Naive thymus-derived CD8-positive, alpha-beta T cell (primary cell): ENCODE measurements around the gene LIPC. TPM values are rescaled to one million over a fixed set of nuclear protein-coding genes. Genes with fewer than 3 reads are reported as not detected.
A peak's percentile ranks its signal among the peaks of the same experiment; 100 is the strongest.

Experiments
- ATAC-seq, 2 donors: fragments of 150-1000 bp; cut with Tn5 transposase in 1 of 2; sonication (Bioruptor Pico), chemical (Tn5 transposase) in 1 of 2; 1 replicate in 1 of 2; 2 replicates in 1 of 2; pipeline ENCODE4 v1.10.0; 2021; ENCODE audit warnings: mild to moderate bottlenecking in 2 of 2, moderate library complexity in 2 of 2
- POLR2A ChIA-PET: fragments of 350-600 bp; sonication (Branson Sonifier 250); formaldehyde crosslinking; loops from one replicate; lab custom pipeline; 2021; ENCODE audit warnings: antibody characterized with exemption; lab: Charles Lee
- DNase-seq, 10 donors: peaks; one replicate each; pipeline versions ENCODE4 v3.0.0 to v3.0.0-alpha.2; 2020 to 2022
- H3K27ac Mint-ChIP-seq, 10 donors: one replicate each; pipeline ENCODE4 v1.8.0; 2020 to 2022; ENCODE audit warnings: mild to moderate bottlenecking in 10 of 10, mixed read lengths in 10 of 10, moderate library complexity in 4 of 10, inconsistent platforms in 1 of 10
- H3K27me3 Mint-ChIP-seq, 5 donors: one replicate each; pipeline ENCODE4 v1.8.0; 2021 to 2022; ENCODE audit warnings: mixed read lengths in 5 of 5
- H3K36me3 Mint-ChIP-seq, 3 donors: one replicate each; pipeline ENCODE4 v1.8.0; 2020 to 2022; ENCODE audit warnings: mixed read lengths in 3 of 3, mild to moderate bottlenecking in 2 of 3, inconsistent platforms in 1 of 3
- H3K4me1 Mint-ChIP-seq, 4 donors: one replicate each; pipeline ENCODE4 v1.8.0; 2021 to 2022; ENCODE audit warnings: mixed read lengths in 4 of 4
- H3K4me3 Mint-ChIP-seq, 10 donors: one replicate each; pipeline ENCODE4 v1.8.0; 2020 to 2022; ENCODE audit warnings: mild to moderate bottlenecking in 10 of 10, mixed read lengths in 10 of 10, moderate library complexity in 6 of 10, inconsistent platforms in 1 of 10
- H3K9me3 Mint-ChIP-seq, 9 donors: one replicate each; pipeline ENCODE4 v1.8.0; 2020 to 2022; ENCODE audit warnings: mixed read lengths in 9 of 9, mild to moderate bottlenecking in 3 of 9, inconsistent platforms in 1 of 9, moderate library complexity in 1 of 9
- polyA plus RNA-seq, 3 donors: library from polyadenylated mRNA; unstranded; fragments of 300-500 nt; fragmentation: Illumina TruSeq; gene quantifications; one replicate each; pipeline ENCODE4 v1.2.3, GENCODE V29; 2021
- total RNA-seq, 8 experiments: library from RNA in 2 of 8; stranded (reverse) in 2 of 8; gene quantifications; one replicate each; pipeline ENCODE4 v1.2.3 and lab custom pipeline; 2021 to 2026

The LIPC gene
- 1 to 10 TPM; 4.2 to 4.4 TPM for total RNA-seq
- polyA plus RNA-seq, result 1 to 10 TPM in 1 of 3 donors, under 1 TPM in 2; 0.64 to 2.9 (median 0.69) TPM
- 0.42 to 6.1 (median 1.1) reads per million in 6 experiments for total RNA-seq (lab: John Stamatoyannopoulos, UW)

- DNase-seq (no peak), ATAC-seq (no peak)
- peak within 1 kb of the TSS in 2 of 10 donors; percentile 17 to 38 for H3K27ac Mint-ChIP-seq
- POLR2A ChIA-PET, result interaction anchor here (0.6 kb wide), 1 partner anchor 294 kb away, joined by 3 read pairs; no protein-coding TSS in a partner anchor
- no peaks in the 10 kb centered on the region for H3K27me3 Mint-ChIP-seq
- H3K9me3 Mint-ChIP-seq, result no peaks in the 10 kb centered on the region
- peaks cover 0 to 28% (median 0%) of the 10 kb centered on the region in 3 donors for H3K36me3 Mint-ChIP-seq
- no peak within 1 kb of the TSS for H3K4me3 Mint-ChIP-seq
- H3K4me1 Mint-ChIP-seq, result peaks cover 0 to under 1% (median 0%) of the 10 kb centered on the region in 4 donors
Observed at GRCh38 chr15:58431221-58432149, at the start of gene LIPC. TSS of gene LIPC (plus strand) at chr15:58431991. CDS start at chr15:58432033, 42 bp downstream.

- ATAC-seq (peak in 1 of 2 donors; percentile 61), DNase-seq (no peak)
- peaks cover 0 to 6% (median 0%) of the 10 kb centered on the region in 4 donors for H3K4me1 Mint-ChIP-seq
- H3K36me3 Mint-ChIP-seq, result no peaks in the 10 kb centered on the region
- peaks cover 0 to 1% (median 0%) of the 10 kb centered on the region in 5 donors for H3K27me3 Mint-ChIP-seq
- POLR2A ChIA-PET, result no interaction called here
- H3K9me3 Mint-ChIP-seq, result no peaks in the 10 kb centered on the region
- no peak overlapping the region for H3K4me3 Mint-ChIP-seq
- H3K27ac Mint-ChIP-seq, result peak overlapping the region in 4 of 10 donors; percentile 7 to 50 (median 9)
Observed at GRCh38 chr15:58383876-58384275, 47.9 kb upstream of the LIPC start.

GRCh38 chr15:58384667-58385066 is 47.1 kb upstream of the LIPC start:
- no peak for DNase-seq
- POLR2A ChIA-PET, result no interaction called here

GRCh38 chr15:58386081-58386480 is 45.7 kb upstream of the LIPC start:
- H3K27me3 Mint-ChIP-seq, result peaks cover 0 to 1% (median 0%) of the 10 kb centered on the region in 5 donors
- peaks cover 0 to 8% (median 0%) of the 10 kb centered on the region in 4 donors for H3K4me1 Mint-ChIP-seq
- POLR2A ChIA-PET, result no interaction called here
- no peaks in the 10 kb centered on the region for H3K36me3 Mint-ChIP-seq
- H3K9me3 Mint-ChIP-seq, result no peaks in the 10 kb centered on the region
- DNase-seq (no peak), ATAC-seq (no peak)
- no peak overlapping the region for H3K4me3 Mint-ChIP-seq
- no peak overlapping the region for H3K27ac Mint-ChIP-seq

More at GRCh38 chr15:58384667-58385066, 47.1 kb upstream of the LIPC start:
- Mint-ChIP-seq H3K9me3 (no peaks in the 10 kb centered on the region), H3K4me1 (peaks cover 0 to 8% (median 0%) of the 10 kb centered on the region in 4 donors), H3K27ac (no peak overlapping the region), H3K4me3 (no peak overlapping the region), H3K36me3 (no peaks in the 10 kb centered on the region), H3K27me3 (peaks cover 0 to 1% (median 0%) of the 10 kb centered on the region in 5 donors)
- no peak for ATAC-seq

- DNase-seq (no peak), ATAC-seq (no peak)
- POLR2A ChIA-PET, result no interaction called here
- Mint-ChIP-seq H3K36me3 (no peaks in the 10 kb centered on the region), H3K4me1 (peaks cover 0 to 8% (median 0%) of the 10 kb centered on the region in 4 donors), H3K9me3 (no peaks in the 10 kb centered on the region), H3K27me3 (peaks cover 0 to 1% (median 0%) of the 10 kb centered on the region in 5 donors), H3K27ac (no peak overlapping the region), H3K4me3 (no peak overlapping the region)
Observed at GRCh38 chr15:58386641-58387040, 45.1 kb upstream of the LIPC start.

GRCh38 chr15:58387130-58387529 is 44.7 kb upstream of the LIPC start:
- Mint-ChIP-seq H3K27me3 (peaks cover 0 to 1% (median 0%) of the 10 kb centered on the region in 5 donors), H3K27ac (no peak overlapping the region), H3K9me3 (no peaks in the 10 kb centered on the region), H3K36me3 (no peaks in the 10 kb centered on the region), H3K4me1 (peaks cover 0 to 8% (median 0%) of the 10 kb centered on the region in 4 donors), H3K4me3 (no peak overlapping the region)
- POLR2A ChIA-PET, result no interaction called here
- ATAC-seq (no peak), DNase-seq (no peak)

GRCh38 chr15:58388211-58388610 is 43.6 kb upstream of the LIPC start:
- no peak overlapping the region for H3K4me3 Mint-ChIP-seq
- H3K4me1 Mint-ChIP-seq, result peaks cover 0 to 8% (median 0%) of the 10 kb centered on the region in 4 donors
- no peak overlapping the region for H3K27ac Mint-ChIP-seq
- H3K9me3 Mint-ChIP-seq, result no peaks in the 10 kb centered on the region
- DNase-seq, result no peak
- ATAC-seq, result no peak
- POLR2A ChIA-PET, result no interaction called here
- H3K27me3 Mint-ChIP-seq, result peaks cover 0 to 1% (median 0%) of the 10 kb centered on the region in 5 donors
- H3K36me3 Mint-ChIP-seq, result no peaks in the 10 kb centered on the region

- no peak overlapping the region for H3K4me3 Mint-ChIP-seq
- H3K4me1 Mint-ChIP-seq, result peaks cover 0 to 2% (median 0%) of the 10 kb centered on the region in 4 donors
- H3K36me3 Mint-ChIP-seq, result no peaks in the 10 kb centered on the region
- POLR2A ChIA-PET, result no interaction called here
- H3K27me3 Mint-ChIP-seq, result no peaks in the 10 kb centered on the region
- no peaks in the 10 kb centered on the region for H3K9me3 Mint-ChIP-seq
- H3K27ac Mint-ChIP-seq, result no peak overlapping the region
- DNase-seq (no peak), ATAC-seq (no peak)
Observed at GRCh38 chr15:58390118-58390517, 41.7 kb upstream of the LIPC start.

- H3K36me3 Mint-ChIP-seq, result no peaks in the 10 kb centered on the region
- no peaks in the 10 kb centered on the region for H3K27me3 Mint-ChIP-seq
- DNase-seq (no peak), ATAC-seq (no peak)
- POLR2A ChIA-PET, result no interaction called here
- no peak overlapping the region for H3K27ac Mint-ChIP-seq
- no peaks in the 10 kb centered on the region for H3K9me3 Mint-ChIP-seq
- no peak overlapping the region for H3K4me3 Mint-ChIP-seq
- peaks cover 0 to 2% (median 0%) of the 10 kb centered on the region in 4 donors for H3K4me1 Mint-ChIP-seq
Observed at GRCh38 chr15:58390655-58391054, 41.1 kb upstream of the LIPC start.

GRCh38 chr15:58391088-58391487 is 40.7 kb upstream of the LIPC start:
- no peaks in the 10 kb centered on the region for H3K27me3 Mint-ChIP-seq
- DNase-seq (no peak), ATAC-seq (no peak)
- no peak overlapping the region for H3K27ac Mint-ChIP-seq
- POLR2A ChIA-PET, result no interaction called here
- H3K36me3 Mint-ChIP-seq, result no peaks in the 10 kb centered on the region
- H3K4me3 Mint-ChIP-seq, result no peak overlapping the region
- H3K9me3 Mint-ChIP-seq, result no peaks in the 10 kb centered on the region
- peaks cover 0 to 2% (median 0%) of the 10 kb centered on the region in 4 donors for H3K4me1 Mint-ChIP-seq

GRCh38 chr15:58392141-58392540 is 39.6 kb upstream of the LIPC start:
- POLR2A ChIA-PET, result no interaction called here

GRCh38 chr15:58392611-58393161 is 39.1 kb upstream of the LIPC start:
- Mint-ChIP-seq H3K27me3 (no peaks in the 10 kb centered on the region), H3K36me3 (no peaks in the 10 kb centered on the region), H3K4me3 (no peak overlapping the region), H3K27ac (peak overlapping the region in 1 of 10 donors; percentile 10), H3K9me3 (no peaks in the 10 kb centered on the region), H3K4me1 (peaks cover 0 to 4% (median 0%) of the 10 kb centered on the region in 4 donors)
- DNase-seq, result no peak
- POLR2A ChIA-PET, result no interaction called here
- ATAC-seq, result no peak

More at GRCh38 chr15:58392141-58392540, 39.6 kb upstream of the LIPC start:
- Mint-ChIP-seq H3K4me1 (peaks cover 0 to 3% (median 0%) of the 10 kb centered on the region in 4 donors), H3K36me3 (no peaks in the 10 kb centered on the region), H3K27ac (no peak overlapping the region), H3K9me3 (no peaks in the 10 kb centered on the region), H3K4me3 (no peak overlapping the region), H3K27me3 (no peaks in the 10 kb centered on the region)
- DNase-seq (no peak), ATAC-seq (no peak)

- H3K36me3 Mint-ChIP-seq, result no peaks in the 10 kb centered on the region
Observed at GRCh38 chr15:58393241-58393662, 38.5 kb upstream of the LIPC start.

More at GRCh38 chr15:58393241-58393662, 38.5 kb upstream of the LIPC start:
- Mint-ChIP-seq H3K9me3 (no peaks in the 10 kb centered on the region), H3K27me3 (no peaks in the 10 kb centered on the region), H3K27ac (no peak overlapping the region), H3K4me1 (peaks cover 0 to 4% (median 0%) of the 10 kb centered on the region in 4 donors), H3K4me3 (no peak overlapping the region)
- POLR2A ChIA-PET, result interaction anchor here (0.8 kb wide), 1 partner anchor 79 kb away, joined by 3 read pairs; no protein-coding TSS in a partner anchor
- no peak for ATAC-seq
- no peak for DNase-seq
